Activated B cell treated with CpG ODN at 0.5 μM for 24 hours (primary cell): ENCODE measurements around the gene ATCAY. TPM values are rescaled to one million over a fixed set of nuclear protein-coding genes. Genes with fewer than 3 reads are reported as not detected.
A peak's percentile ranks its signal among the peaks of the same experiment; 100 is the strongest.

Source experiments
- ATAC-seq: fragments of 200-7000 bp; cut with Tn5 transposase; one replicate; pipeline ENCODE4 v1.10.0; 2021; ENCODE audit warnings: low read depth, mild to moderate bottlenecking, moderate library complexity
- CTCF ChIA-PET: fragments of 350-600 bp; sonication (Branson Sonifier 250); formaldehyde crosslinking; loops from one replicate; lab custom pipeline; 2021; ENCODE audit warnings: antibody characterized with exemption; lab: Charles Lee
- POLR2A ChIA-PET: fragments of 350-600 bp; sonication (Branson Sonifier 250); formaldehyde crosslinking; loops from one replicate; lab custom pipeline; 2021; ENCODE audit warnings: antibody characterized with exemption; lab: Charles Lee
- DNase-seq: peaks from one replicate; pipeline ENCODE4 v3.0.0; 2022
- H3K27ac Mint-ChIP-seq: one replicate; pipeline ENCODE4 v1.8.0; 2020; ENCODE audit warnings: mixed read lengths
- H3K27me3 Mint-ChIP-seq: one replicate; pipeline ENCODE4 v1.8.0; 2021; ENCODE audit warnings: mixed read lengths
- H3K36me3 Mint-ChIP-seq: one replicate; pipeline ENCODE4 v1.8.0; 2021; ENCODE audit warnings: low read depth, mixed read lengths
- H3K4me1 Mint-ChIP-seq: one replicate; pipeline ENCODE4 v1.8.0; 2021; ENCODE audit warnings: mixed read lengths
- H3K4me3 Mint-ChIP-seq: one replicate; pipeline ENCODE4 v1.8.0; 2020; ENCODE audit warnings: mild to moderate bottlenecking, mixed read lengths
- H3K9me3 Mint-ChIP-seq: one replicate; pipeline ENCODE4 v1.8.0; 2020; ENCODE audit warnings: mixed read lengths
- CTCF ChIP-seq: fragments of 200-600 bp; IDR thresholded peaks from one replicate; pipeline ENCODE4 v1.8.0; 2022; ENCODE audit warnings: antibody characterized with exemption, mild to moderate bottlenecking
- intact Hi-C: fragments of 100-400 bp; cut with micrococcal nuclease; formaldehyde crosslinking; loops from one replicate; pipeline ENCODE4 v1.15.1; 2024
- total RNA-seq: library from RNA; stranded (reverse); gene quantifications from 2 replicates; pipeline ENCODE4 v1.2.3, GENCODE V29; 2022

ATCAY gene
- total RNA-seq, 1 donor from 2014 or later: not detected

DNA sequence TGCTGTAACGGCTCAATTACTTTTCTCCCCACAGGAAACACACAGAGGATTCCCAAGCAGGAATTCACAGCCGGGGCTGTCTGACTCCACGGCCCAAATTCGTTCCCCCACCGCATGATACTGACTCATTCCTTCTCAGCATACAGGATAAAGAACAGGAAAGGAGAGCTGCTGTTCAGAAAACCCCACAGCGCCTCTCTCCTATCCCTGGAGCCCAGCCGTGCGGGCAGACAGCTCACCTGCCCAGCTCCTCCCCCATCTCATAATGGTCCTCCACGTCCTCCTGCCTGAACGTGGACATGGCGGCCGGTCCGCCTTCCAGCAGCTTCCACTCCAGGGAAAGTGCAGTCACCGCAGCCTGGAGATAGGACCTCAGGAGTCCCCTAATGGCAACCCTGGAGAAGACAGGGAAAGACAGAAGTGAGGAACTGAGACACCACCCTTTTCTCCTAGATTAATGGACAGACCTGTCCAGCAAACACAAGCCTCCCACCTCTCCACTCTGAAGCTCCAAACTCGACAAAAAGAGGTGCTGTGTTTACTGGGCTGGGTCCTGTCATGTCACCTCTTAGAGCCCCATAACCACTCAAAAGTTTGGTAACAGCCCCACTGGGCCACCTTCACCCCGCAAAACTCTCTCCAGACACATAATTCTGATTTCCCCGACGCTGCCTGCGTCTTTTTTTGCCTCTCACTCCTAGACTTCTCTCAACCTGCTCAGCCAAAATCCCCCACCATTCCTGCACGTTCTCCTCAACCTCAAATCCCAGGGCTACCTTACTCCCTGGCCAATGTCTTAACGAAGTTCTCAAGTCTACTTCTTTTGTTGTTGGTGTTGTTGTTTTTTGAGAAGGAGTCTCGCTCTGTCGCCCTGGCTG is 89.2 kb downstream of the ATCAY start:
- intact Hi-C loops: loop anchor here (2.0 to 5.0 kb wide), 5 partner anchors 15 to 397 kb away; partner anchors contain the start of genes APBA3, CACTIN, EEF2 and HMG20B
- POLR2A ChIA-PET: interaction anchor here (0.6 to 0.7 kb wide), 2 partner anchors 31 to 288 kb away, joined by 3 to 5 read pairs; no protein-coding TSS in a partner anchor
- no peak for TF ChIP-seq CTCF
- Mint-ChIP-seq H3K4me3 (peak overlapping the region; percentile 88), H3K36me3 (peaks cover 42% of the 10 kb centered on the region), H3K9me3 (no peaks in the 10 kb centered on the region), H3K27ac (peak overlapping the region; percentile 53), H3K4me1 (peaks cover 27% of the 10 kb centered on the region), H3K27me3 (no peaks in the 10 kb centered on the region)
- ATAC-seq (no peak), DNase-seq (no peak)
- CTCF ChIA-PET: no interaction called here

- no peak for TF ChIP-seq CTCF
- POLR2A ChIA-PET: interaction anchor here (1.4 to 2.9 kb wide), 4 partner anchors 10 to 208 kb away, joined by 10 to 63 read pairs (median 24); partner anchors contain the start of genes APBA3, EEF2 and MRPL54
- DNase-seq (no peak), ATAC-seq (no peak)
- intact Hi-C loops: loop anchor here (2.0 to 5.0 kb wide), 5 partner anchors 14 to 398 kb away; partner anchors contain the start of genes APBA3, CACTIN, EEF2 and HMG20B
- Mint-ChIP-seq H3K27me3 (no peaks in the 10 kb centered on the region), H3K9me3 (no peaks in the 10 kb centered on the region), H3K36me3 (peaks cover 42% of the 10 kb centered on the region), H3K4me1 (peaks cover 27% of the 10 kb centered on the region), H3K27ac (peak overlapping the region; percentile 53), H3K4me3 (peak overlapping the region; percentile 88)
- CTCF ChIA-PET: no interaction called here
Measured at GRCh38 chr19:3970313-3970807, 89.9 kb downstream of the ATCAY start.

- intact Hi-C loops: loop anchor here (2.0 to 5.0 kb wide), 5 partner anchors 14 to 399 kb away; partner anchors contain the start of genes APBA3, CACTIN, EEF2 and HMG20B
- H3K9me3 Mint-ChIP-seq: no peaks in the 10 kb centered on the region
- ATAC-seq: peak; percentile 97
- H3K27ac Mint-ChIP-seq: peak within 1 kb of the TSS; percentile 84
- DNase-seq: peak; percentile 94
- H3K36me3 Mint-ChIP-seq: peaks cover 44% of the 10 kb centered on the region
- TF ChIP-seq CTCF: no peak
- ChIA-PET POLR2A (interaction anchor here (0.6 to 2.9 kb wide), 7 partner anchors 10 to 258 kb away, joined by 3 to 63 read pairs (median 10); partner anchors contain the start of genes APBA3, EBI3, EEF2 and MRPL54), CTCF (interaction anchor here (0.6 to 1.0 kb wide), 2 partner anchors 17 to 119 kb away, joined by 4 to 6 read pairs; no protein-coding TSS in a partner anchor)
- peaks cover 27% of the 10 kb centered on the region for H3K4me1 Mint-ChIP-seq
- H3K4me3 Mint-ChIP-seq: peak within 1 kb of the TSS; percentile 88
- H3K27me3 Mint-ChIP-seq: no peaks in the 10 kb centered on the region
Measured at GRCh38 chr19:3970808-3971598, 90.5 kb downstream of the ATCAY start, which contains the start of gene DAPK3. DAPK3 (minus strand) TSS chr19:3971099; CDS start chr19:3969735, 1,364 bp downstream.

DNA sequence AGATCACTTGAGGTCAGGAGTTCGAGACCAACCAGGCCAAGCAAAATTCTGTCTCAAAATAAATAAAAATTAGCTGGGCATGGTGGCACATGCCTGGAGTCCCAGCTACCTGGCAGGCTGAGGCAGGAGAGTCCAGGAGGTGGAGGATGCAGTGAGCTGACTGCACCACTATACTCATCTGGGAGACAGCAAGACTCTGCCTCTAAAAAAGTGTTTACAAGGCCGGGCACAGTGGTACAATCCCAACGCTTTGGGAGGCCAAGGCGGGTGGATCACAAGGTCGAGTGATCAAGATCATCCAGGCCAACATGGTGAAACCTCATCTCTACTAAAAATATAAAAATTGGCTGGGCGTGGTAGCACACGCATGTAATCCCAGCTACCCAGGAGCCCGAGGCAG is 94.7 kb downstream of the ATCAY start:
- ATAC-seq (no peak), DNase-seq (no peak)
- Mint-ChIP-seq H3K4me1 (peaks cover 18% of the 10 kb centered on the region), H3K27ac (no peak overlapping the region), H3K36me3 (peaks cover 57% of the 10 kb centered on the region), H3K9me3 (no peaks in the 10 kb centered on the region), H3K4me3 (no peak overlapping the region), H3K27me3 (no peaks in the 10 kb centered on the region)
- intact Hi-C loops: no loop called here
- TF ChIP-seq CTCF: no peak
- ChIA-PET POLR2A (interaction anchor here (0.7 to 1.5 kb wide), 6 partner anchors 9 to 272 kb away, joined by 3 to 15 read pairs (median 11); partner anchors contain the start of genes EEF2, MRPL54 and YJU2), CTCF (interaction anchor here (0.6 kb wide), 1 partner anchor 12 kb away, joined by 4 read pairs; no protein-coding TSS in a partner anchor)
